ENCODE results near the gene WNT7A. TPM values are rescaled to one million over a fixed set of nuclear protein-coding genes. Genes with fewer than 3 reads are reported as not detected.
"Not testable (repeated sequence)": the region's sequence is repeated elsewhere in the genome, so short reads cannot be mapped to it uniquely, and the experiment has no call there.

The WNT7A gene
- total RNA-seq, 1 donor from 2014 or later: 9.0 TPM

- no peak for DNase-seq
Observed at GRCh38 chr3:13865106-13865505, 14.8 kb downstream of the WNT7A start.

- DNase-seq: no peak
Observed at GRCh38 chr3:13863965-13864595, 15.8 kb downstream of the WNT7A start.

- DNase-seq: no peak
Observed at GRCh38 chr3:13863382-13863952, 16.4 kb downstream of the WNT7A start.

GRCh38 chr3:13861461-13861860, 18.4 kb downstream of the WNT7A start:
- DNase-seq: no peak

- no peak for DNase-seq
Observed at GRCh38 chr3:13860001-13860400, 19.9 kb downstream of the WNT7A start.

GRCh38 chr3:13858768-13859520, 20.9 kb downstream of the WNT7A start:
- DNase-seq: no peak

GRCh38 chr3:13857702-13858380, 22.0 kb downstream of the WNT7A start:
- no peak for DNase-seq

- DNase-seq: not testable (repeated sequence)
Observed at GRCh38 chr3:13856628-13857027, 23.2 kb downstream of the WNT7A start.

GRCh38 chr3:13856006-13856405, 23.9 kb downstream of the WNT7A start:
- DNase-seq: no peak

GRCh38 chr3:13854492-13854891, 25.4 kb downstream of the WNT7A start:
- DNase-seq: no peak

- DNase-seq: no peak
Observed at GRCh38 chr3:13853978-13854296, 25.9 kb downstream of the WNT7A start.

- no peak for DNase-seq
Observed at GRCh38 chr3:13853256-13853977, 26.5 kb downstream of the WNT7A start.

GRCh38 chr3:13852638-13853009, 27.2 kb downstream of the WNT7A start:
- DNase-seq: no peak

GRCh38 chr3:13851997-13852637, 27.8 kb downstream of the WNT7A start:
- no peak for DNase-seq

GRCh38 chr3:13851091-13851849, 28.6 kb downstream of the WNT7A start:
- no peak for DNase-seq

- DNase-seq: no peak
Observed at GRCh38 chr3:13850161-13850945, 29.5 kb downstream of the WNT7A start.

GRCh38 chr3:13849018-13849417, 30.9 kb downstream of the WNT7A start:
- no peak for DNase-seq

- DNase-seq: no peak
Observed at GRCh38 chr3:13846716-13847570, 32.9 kb downstream of the WNT7A start.

- DNase-seq: no peak
Observed at GRCh38 chr3:13846238-13846637, 33.6 kb downstream of the WNT7A start.

- no peak for DNase-seq
Observed at GRCh38 chr3:13845806-13846205, 34.1 kb downstream of the WNT7A start.

All from occipital lobe (tissue), 2 donors.